ENCODE data around the gene MT3.
"Not testable (repeated sequence)": the region's sequence is repeated elsewhere in the genome, so short reads cannot be mapped to it uniquely, and the experiment has no call there.

- not testable (repeated sequence) for TF ChIP-seq REST (IDR thresholded peaks at IDR 0.05; ENCODE audit: insufficient replicate concordance, low read depth); CTCF (IDR thresholded peaks at IDR 0.05; ENCODE audit: insufficient read depth, low read length); GABPA (IDR thresholded peaks at IDR 0.05; ENCODE audit: low read depth); POLR2AphosphoS5 (IDR thresholded peaks at IDR 0.05; ENCODE audit: low read depth); SPI1 (IDR thresholded peaks at IDR 0.05; ENCODE audit: borderline replicate concordance, low read depth)
Measured at GRCh38 chr16:56623184-56623583, 33.9 kb downstream of the MT3 start.
